Measurements from ENCODE around the gene MCM9.

- TF ChIP-seq CTCF (IDR thresholded peaks at IDR 0.05; ENCODE audit: low read length) (no peak), EZH2 (IDR thresholded peaks at IDR 0.05; ENCODE audit: borderline replicate concordance, low read length) (no peak)
These were observed 22.3 kb downstream of the MCM9 start for GRCh38 chr6:118912646-118913045.
